H54 (cell line): ENCODE measurements around the gene ABHD2.
"Not testable (repeated sequence)": the region's sequence is repeated elsewhere in the genome, so short reads cannot be mapped to it uniquely, and the experiment has no call there.

Experiments
- DNase-seq: peaks from one replicate; pipeline ENCODE4 v3.0.0; 2011; ENCODE audit warnings: low spot score, mixed read lengths; ENCODE audit not compliant: insufficient read length
- FAIRE-seq: peaks from 3 replicates; lab custom pipeline; 2011; peaks lifted over from hg19 to GRCh38; lab: Jason Lieb, UNC
- POLR2A ChIP-seq: IDR thresholded peaks from 2 replicates; pipeline ENCODE4 v1.6.1; 2011; ENCODE audit warnings: low read depth, mild to moderate bottlenecking, low read length

ABHD2 gene

GRCh38 chr15:89113296-89114024, 25.2 kb downstream of the ABHD2 start:
- TF ChIP-seq POLR2A: no peak
- FAIRE-seq: no peak
- no peak for DNase-seq

- FAIRE-seq: no peak
- TF ChIP-seq POLR2A: no peak
- DNase-seq: no peak
These were observed 26.7 kb downstream of the ABHD2 start for GRCh38 chr15:89114990-89115389.

- FAIRE-seq (no peak), DNase-seq (no peak)
- no peak for TF ChIP-seq POLR2A
These were observed 27.3 kb downstream of the ABHD2 start for GRCh38 chr15:89115547-89115946.

GRCh38 chr15:89116404-89116803, 28.1 kb downstream of the ABHD2 start:
- FAIRE-seq (no peak), DNase-seq (no peak)
- TF ChIP-seq POLR2A: no peak

- no peak for FAIRE-seq
- no peak for DNase-seq
- TF ChIP-seq POLR2A: no peak
These were observed 29.5 kb downstream of the ABHD2 start for GRCh38 chr15:89117790-89118189.

GRCh38 chr15:89118481-89118989, 30.3 kb downstream of the ABHD2 start:
- no peak for TF ChIP-seq POLR2A
- no peak for DNase-seq
- no peak for FAIRE-seq

GRCh38 chr15:89119489-89120478, 31.5 kb downstream of the ABHD2 start:
- no peak for TF ChIP-seq POLR2A
- no peak for FAIRE-seq
- DNase-seq: no peak

GRCh38 chr15:89120479-89121000, 32.3 kb downstream of the ABHD2 start:
- not testable (repeated sequence) for FAIRE-seq

GRCh38 chr15:89121414-89121813, 33.2 kb downstream of the ABHD2 start:
- FAIRE-seq (no peak), DNase-seq (no peak)
- no peak for TF ChIP-seq POLR2A

More at GRCh38 chr15:89120479-89121000, 32.3 kb downstream of the ABHD2 start:
- not testable (repeated sequence) for DNase-seq

GRCh38 chr15:89122505-89123180, 34.4 kb downstream of the ABHD2 start:
- FAIRE-seq (no peak), DNase-seq (no peak)
- TF ChIP-seq POLR2A: no peak

GRCh38 chr15:89123181-89123525, 34.9 kb downstream of the ABHD2 start:
- no peak for TF ChIP-seq POLR2A
- FAIRE-seq: no peak
- no peak for DNase-seq

GRCh38 chr15:89125088-89125826, 37.0 kb downstream of the ABHD2 start:
- no peak for TF ChIP-seq POLR2A
- FAIRE-seq: no peak

GRCh38 chr15:89126009-89126408, 37.8 kb downstream of the ABHD2 start:
- DNase-seq: no peak
- FAIRE-seq: no peak
- no peak for TF ChIP-seq POLR2A

More at GRCh38 chr15:89125088-89125826, 37.0 kb downstream of the ABHD2 start:
- no peak for DNase-seq
